ENCODE data around the gene FOXP1. TPM values are rescaled to one million over a fixed set of nuclear protein-coding genes. Genes with fewer than 3 reads are reported as not detected.

Gene FOXP1
- total RNA-seq, 4 donors from 2014 or later: 86.4 to 107 (median 93.8) TPM

DNA sequence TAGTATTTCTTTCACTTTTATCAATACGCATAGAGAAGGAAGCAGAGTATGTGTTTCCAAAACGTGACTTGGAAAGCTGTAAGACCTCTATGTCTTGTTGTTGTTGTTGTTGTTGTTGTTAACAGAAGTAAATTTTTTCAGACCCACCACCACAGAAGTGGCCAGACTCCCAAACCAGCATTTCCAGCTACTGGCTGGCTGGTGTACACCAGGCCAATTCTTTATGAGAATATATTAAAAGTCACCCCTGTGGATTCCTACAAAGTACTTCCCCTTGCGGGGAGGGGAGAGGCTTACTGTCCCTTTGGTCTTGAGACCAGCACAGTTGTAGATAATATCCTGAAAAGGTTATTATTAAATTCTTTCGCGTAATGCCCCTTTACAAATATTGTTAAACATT, 1.6 kb upstream of the FOXP1 start:
- Histone ChIP-seq H3K27me3 (no peaks in the 10 kb centered on the region), H3K9me3 (no peaks in the 10 kb centered on the region), H3K4me1 (peaks cover 0 to 23% (median 3%) of the 10 kb centered on the region in 4 donors), H3K4me3 (peak overlapping the region; percentile 77 to 91 (median 84)), H3K36me3 (no peaks in the 10 kb centered on the region), H3K27ac (peak overlapping the region; percentile 93 to 99 (median 97))
- WGBS, 2 donors: 44 to 46% methylated on average over 5 of the region's 5 CpGs
- peak in 1 of 2 donors; percentile 17 for DNase-seq (ENCODE audit: low spot score in 2 of 2)
- TF ChIP-seq EP300 (IDR thresholded peaks at IDR 0.05): no peak
- no peak for TF ChIP-seq POLR2A (IDR thresholded peaks at IDR 0.05)
- TF ChIP-seq, protein P1, sequence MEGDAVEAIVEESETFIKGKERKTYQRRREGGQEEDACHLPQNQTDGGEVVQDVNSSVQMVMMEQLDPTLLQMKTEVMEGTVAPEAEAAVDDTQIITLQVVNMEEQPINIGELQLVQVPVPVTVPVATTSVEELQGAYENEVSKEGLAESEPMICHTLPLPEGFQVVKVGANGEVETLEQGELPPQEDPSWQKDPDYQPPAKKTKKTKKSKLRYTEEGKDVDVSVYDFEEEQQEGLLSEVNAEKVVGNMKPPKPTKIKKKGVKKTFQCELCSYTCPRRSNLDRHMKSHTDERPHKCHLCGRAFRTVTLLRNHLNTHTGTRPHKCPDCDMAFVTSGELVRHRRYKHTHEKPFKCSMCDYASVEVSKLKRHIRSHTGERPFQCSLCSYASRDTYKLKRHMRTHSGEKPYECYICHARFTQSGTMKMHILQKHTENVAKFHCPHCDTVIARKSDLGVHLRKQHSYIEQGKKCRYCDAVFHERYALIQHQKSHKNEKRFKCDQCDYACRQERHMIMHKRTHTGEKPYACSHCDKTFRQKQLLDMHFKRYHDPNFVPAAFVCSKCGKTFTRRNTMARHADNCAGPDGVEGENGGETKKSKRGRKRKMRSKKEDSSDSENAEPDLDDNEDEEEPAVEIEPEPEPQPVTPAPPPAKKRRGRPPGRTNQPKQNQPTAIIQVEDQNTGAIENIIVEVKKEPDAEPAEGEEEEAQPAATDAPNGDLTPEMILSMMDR (IDR thresholded peaks at IDR 0.05): no peak

DNA sequence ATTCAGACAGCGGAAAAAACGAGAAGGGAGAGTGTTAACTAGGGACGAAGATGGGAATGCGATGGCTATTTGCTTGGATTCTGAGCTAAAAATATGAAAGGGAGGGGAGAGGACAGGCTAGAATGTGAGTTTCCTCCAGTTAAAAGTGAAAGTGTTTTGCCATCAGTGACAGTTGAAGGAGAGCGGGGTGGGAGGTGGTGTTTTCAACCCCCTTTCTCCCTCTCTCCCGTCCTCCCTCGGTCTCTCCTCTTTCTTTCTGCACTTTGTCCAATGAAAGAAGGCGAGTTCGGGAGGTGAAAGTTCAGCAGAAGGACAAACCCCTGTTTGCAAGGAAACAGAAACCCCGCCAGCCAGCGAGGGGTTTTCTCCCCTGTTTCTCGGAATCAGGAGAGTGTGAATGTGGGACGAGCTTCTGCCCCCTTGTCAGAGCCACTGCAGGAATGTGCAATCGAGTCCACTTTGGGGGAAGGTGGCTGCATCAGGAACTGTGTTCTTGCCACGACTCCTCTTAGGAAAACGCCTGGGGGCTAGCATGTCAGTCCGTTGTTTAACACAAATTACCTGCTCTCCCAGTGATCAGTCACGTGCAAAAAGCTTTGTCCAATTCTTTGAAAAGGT, 975 bp upstream of the FOXP1 start:
- Histone ChIP-seq H3K27ac (peak overlapping the region; percentile 93 to 99 (median 97)), H3K9me3 (no peaks in the 10 kb centered on the region), H3K4me1 (peaks cover 0 to 29% (median 3%) of the 10 kb centered on the region in 4 donors), H3K4me3 (peak overlapping the region; percentile 77 to 91 (median 84)), H3K27me3 (no peaks in the 10 kb centered on the region), H3K36me3 (no peaks in the 10 kb centered on the region)
- TF ChIP-seq POLR2A (IDR thresholded peaks at IDR 0.05) (peak in 1 of 2 donors; percentile 49), EP300 (IDR thresholded peaks at IDR 0.05) (peak in 1 of 2 donors; percentile 66)
- TF ChIP-seq, protein P1 (IDR thresholded peaks at IDR 0.05): no peak
- peak in 1 of 2 donors; percentile 49 for DNase-seq (ENCODE audit: low spot score in 2 of 2)
- WGBS, 2 donors: 0 to 1% methylated on average over 18 of the region's 18 CpGs

DNA sequence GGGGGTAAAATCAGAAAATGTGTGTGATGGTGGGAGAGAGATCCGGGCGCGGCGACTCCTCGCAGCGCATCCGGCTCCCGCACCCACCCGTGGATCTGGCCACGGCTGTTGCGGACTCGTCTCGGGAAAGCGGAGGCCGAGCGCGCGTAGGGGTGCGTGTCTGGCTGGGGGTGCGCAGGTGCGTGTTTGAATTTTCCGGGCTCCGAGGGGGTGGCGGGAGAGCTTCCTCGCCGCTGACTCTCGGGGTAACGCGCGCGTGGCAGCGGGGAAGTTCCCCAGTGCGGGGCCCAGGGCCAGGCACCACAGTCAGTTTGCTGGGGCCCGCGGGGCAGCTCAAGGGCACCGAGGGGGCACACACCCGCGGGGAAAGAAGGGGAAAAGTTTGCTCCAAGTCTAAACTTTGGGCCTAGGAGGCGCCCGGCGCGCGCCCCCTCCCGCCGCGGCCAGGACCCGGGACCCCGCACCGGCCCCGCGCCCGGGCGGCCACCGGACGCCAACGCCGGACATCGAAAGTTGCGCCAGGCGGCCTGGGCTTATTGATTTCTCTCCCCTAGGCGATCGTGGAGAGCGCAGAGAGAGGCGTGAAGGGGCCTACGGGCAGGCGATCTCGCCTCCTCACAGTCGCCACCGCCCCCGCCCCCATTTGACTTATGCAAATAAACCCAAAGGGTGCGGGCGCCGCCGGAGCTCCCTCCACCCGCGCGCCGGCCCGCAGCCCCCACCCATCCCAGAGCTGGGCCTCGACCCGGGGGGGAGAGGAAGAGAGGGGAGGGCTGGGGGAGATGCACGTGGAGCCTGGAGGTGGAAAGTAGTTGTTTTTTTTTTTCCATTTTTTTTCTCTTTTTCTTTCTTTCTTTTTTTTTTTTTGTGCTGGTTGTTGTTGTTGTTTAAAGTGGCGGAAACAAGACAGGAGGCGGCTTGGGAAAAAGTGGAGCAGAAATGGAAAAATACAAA, 639 bp downstream of the FOXP1 start:
- TF ChIP-seq POLR2A (IDR thresholded peaks at IDR 0.05): peak in 1 of 2 donors; percentile 10
- peak in 1 of 2 donors; percentile 34 for TF ChIP-seq EP300 (IDR thresholded peaks at IDR 0.05)
- TF ChIP-seq, protein P1 (IDR thresholded peaks at IDR 0.05): no peak
- Histone ChIP-seq H3K27me3 (no peaks in the 10 kb centered on the region), H3K36me3 (no peaks in the 10 kb centered on the region), H3K9me3 (no peaks in the 10 kb centered on the region), H3K4me1 (peaks cover 0 to 41% (median 3%) of the 10 kb centered on the region in 4 donors), H3K27ac (peak overlapping the region; percentile 93 to 99 (median 97)), H3K4me3 (peak overlapping the region; percentile 77 to 91 (median 84))
- 0 to 1% methylated on average over 41 to 70 of the region's 84 CpGs for WGBS, 2 donors
- peak; percentile 56 to 62 for DNase-seq (ENCODE audit: low spot score in 2 of 2)

DNA sequence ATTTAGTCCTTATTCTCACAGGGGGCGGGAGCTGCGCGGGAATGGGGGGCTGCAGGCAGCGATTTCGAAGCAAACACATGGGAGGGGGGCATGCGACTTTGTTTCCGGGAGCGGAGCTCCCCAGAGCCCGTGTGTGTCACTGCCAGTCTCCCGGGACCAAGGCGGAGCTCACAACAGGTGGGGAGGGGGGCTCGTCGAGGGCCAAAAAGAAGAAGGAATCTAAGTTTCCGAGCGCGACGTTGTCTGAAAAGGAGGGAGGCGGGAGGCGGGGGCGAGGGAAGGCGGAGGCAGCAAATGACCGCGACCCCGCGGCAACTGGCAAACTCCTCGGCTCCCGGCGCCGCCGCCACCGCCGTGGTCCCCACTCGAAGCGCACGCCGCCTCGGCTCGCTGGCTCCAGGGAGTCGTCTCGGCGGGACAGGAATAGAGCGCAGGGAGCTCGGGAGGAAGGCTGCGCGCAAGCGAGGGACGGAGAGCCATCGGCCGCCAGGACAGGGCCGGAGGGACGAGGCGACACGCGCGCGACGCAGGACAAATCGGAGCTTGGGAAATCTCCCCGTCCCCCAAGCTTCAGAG, 1.4 kb downstream of the FOXP1 start:
- peaks cover 0 to 49% (median 6%) of the 10 kb centered on the region in 4 donors for H3K4me1 ChIP-seq
- no peaks in the 10 kb centered on the region for H3K27me3 ChIP-seq
- H3K9me3 ChIP-seq: no peaks in the 10 kb centered on the region
- no peaks in the 10 kb centered on the region for H3K36me3 ChIP-seq
- H3K4me3 ChIP-seq: peak overlapping the region; percentile 77 to 91 (median 84)
- peak overlapping the region; percentile 93 to 99 (median 97) for H3K27ac ChIP-seq
- peak; percentile 17 to 46 for DNase-seq (ENCODE audit: low spot score in 2 of 2)
- 0 to 1% methylated on average over 46 to 59 of the region's 59 CpGs for WGBS, 2 donors
- TF ChIP-seq POLR2A (IDR thresholded peaks at IDR 0.05) (no peak), EP300 (IDR thresholded peaks at IDR 0.05) (peak in 1 of 2 donors; percentile 58)

DNA sequence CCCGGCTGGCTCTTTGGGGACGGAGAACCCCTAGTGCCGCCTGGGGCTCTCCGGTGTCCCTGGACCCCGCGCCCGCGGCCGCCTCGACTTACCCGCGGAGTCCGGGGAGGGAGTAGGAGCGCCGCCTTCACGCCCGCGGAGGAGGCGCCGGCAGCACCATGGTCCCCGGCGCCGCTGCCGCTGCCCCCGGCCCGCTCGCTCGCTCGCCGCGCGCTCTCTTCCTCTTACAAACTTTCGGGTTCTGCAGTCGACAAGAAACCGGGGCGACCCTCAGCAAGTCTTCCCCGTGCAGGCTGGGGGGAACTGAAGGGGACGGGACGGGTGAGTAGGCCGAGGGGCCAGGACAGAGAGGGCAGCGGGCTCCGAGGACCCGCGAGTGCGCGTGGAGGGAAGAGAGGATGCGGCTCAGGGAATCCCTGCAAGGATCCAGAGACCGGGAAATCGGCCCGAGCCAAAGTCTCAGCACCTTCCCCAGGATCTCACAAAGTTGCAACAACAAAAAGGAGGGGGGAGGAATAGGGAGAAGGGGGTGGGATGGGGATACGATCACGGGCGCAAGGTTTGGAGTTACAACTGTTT, 2.0 kb downstream of the FOXP1 start:
- Histone ChIP-seq H3K27me3 (no peaks in the 10 kb centered on the region), H3K9me3 (no peaks in the 10 kb centered on the region), H3K4me1 (peaks cover 0 to 52% (median 6%) of the 10 kb centered on the region in 4 donors), H3K4me3 (peak overlapping the region; percentile 77 to 91 (median 84)), H3K36me3 (no peaks in the 10 kb centered on the region), H3K27ac (peak overlapping the region; percentile 93 to 99 (median 97))
- DNase-seq (ENCODE audit: low spot score in 2 of 2): peak in 1 of 2 donors; percentile 19
- 0 to 3% methylated on average over 33 to 53 of the region's 53 CpGs for WGBS, 2 donors
- TF ChIP-seq, protein P1 (IDR thresholded peaks at IDR 0.05): no peak
- TF ChIP-seq POLR2A (IDR thresholded peaks at IDR 0.05): peak in 1 of 2 donors; percentile 11
